ENCODE data around the gene CPTP.

CPTP gene

GRCh38 chr1:1324524-1325287 lies at the start of gene CPTP, which contains the start of gene INTS11:
TSS of gene CPTP (plus strand) at chr1:1324802. CDS start at chr1:1326911, 2,109 bp downstream.
TSS of gene INTS11 (minus strand) at chr1:1324660. CDS start at chr1:1324608, 52 bp downstream.
- DNase-seq (ENCODE audit: low read depth), result peak; percentile 91
- peak within 1 kb of the TSS; percentile 71 for H3K4me3 ChIP-seq (ENCODE audit: low read depth, low read length)
- no peak for TF ChIP-seq CTCF (IDR thresholded peaks at IDR 0.05; ENCODE audit: low read depth, low read length)
- TF ChIP-seq MYC (IDR thresholded peaks at IDR 0.05; ENCODE audit: low read depth, low read length), result no peak
- TF ChIP-seq POLR2A (IDR thresholded peaks at IDR 0.05; ENCODE audit: extremely low read depth, insufficient read length), result peak; percentile 79
- peak; percentile 49 for TF ChIP-seq MAX (IDR thresholded peaks at IDR 0.05; ENCODE audit: low read depth, low read length)

- TF ChIP-seq POLR2A (IDR thresholded peaks at IDR 0.05; ENCODE audit: extremely low read depth, insufficient read length) (no peak), MYC (IDR thresholded peaks at IDR 0.05; ENCODE audit: low read depth, low read length) (no peak), CTCF (IDR thresholded peaks at IDR 0.05; ENCODE audit: low read depth, low read length) (no peak), MAX (IDR thresholded peaks at IDR 0.05; ENCODE audit: low read depth, low read length) (no peak)
- no peak overlapping the region for H3K4me3 ChIP-seq (ENCODE audit: low read depth, low read length)
- no peak for DNase-seq (ENCODE audit: low read depth)
Observed at GRCh38 chr1:1274931-1275431, 49.6 kb upstream of the CPTP start.

- no peak for DNase-seq (ENCODE audit: low read depth)
- no peak overlapping the region for H3K4me3 ChIP-seq (ENCODE audit: low read depth, low read length)
- TF ChIP-seq MYC (IDR thresholded peaks at IDR 0.05; ENCODE audit: low read depth, low read length) (no peak), POLR2A (IDR thresholded peaks at IDR 0.05; ENCODE audit: extremely low read depth, insufficient read length) (no peak), MAX (IDR thresholded peaks at IDR 0.05; ENCODE audit: low read depth, low read length) (no peak), CTCF (IDR thresholded peaks at IDR 0.05; ENCODE audit: low read depth, low read length) (no peak)
Observed at GRCh38 chr1:1275836-1276235, 48.8 kb upstream of the CPTP start.

- TF ChIP-seq MAX (IDR thresholded peaks at IDR 0.05; ENCODE audit: low read depth, low read length) (no peak), MYC (IDR thresholded peaks at IDR 0.05; ENCODE audit: low read depth, low read length) (no peak), POLR2A (IDR thresholded peaks at IDR 0.05; ENCODE audit: extremely low read depth, insufficient read length) (no peak), CTCF (IDR thresholded peaks at IDR 0.05; ENCODE audit: low read depth, low read length) (no peak)
- H3K4me3 ChIP-seq (ENCODE audit: low read depth, low read length), result no peak overlapping the region
- no peak for DNase-seq (ENCODE audit: low read depth)
Observed at GRCh38 chr1:1278620-1279019, 46.0 kb upstream of the CPTP start.

- TF ChIP-seq CTCF (IDR thresholded peaks at IDR 0.05; ENCODE audit: low read depth, low read length) (no peak), MAX (IDR thresholded peaks at IDR 0.05; ENCODE audit: low read depth, low read length) (no peak)
- DNase-seq (ENCODE audit: low read depth), result no peak
- no peak overlapping the region for H3K4me3 ChIP-seq (ENCODE audit: low read depth, low read length)
Observed at GRCh38 chr1:1279028-1279427, 45.6 kb upstream of the CPTP start.
